HS-27A (cell line): ENCODE results near the gene INSIG2.
A peak's percentile ranks its signal among the peaks of the same experiment; 100 is the strongest.
"Not testable (repeated sequence)": the region's sequence is repeated elsewhere in the genome, so short reads cannot be mapped to it uniquely, and the experiment has no call there.

Source experiments
- DNase-seq: peaks from one replicate; pipeline ENCODE4 v3.0.0-alpha.2; 2012; ENCODE audit warnings: low read depth, missing footprints

INSIG2 gene

GRCh38 chr2:118061135-118061955 is 26.9 kb upstream of the INSIG2 start:
- DNase-seq, result peak; percentile 48

GRCh38 chr2:118062048-118062447 is 26.2 kb upstream of the INSIG2 start:
- DNase-seq, result no peak

GRCh38 chr2:118062669-118063068 is 25.6 kb upstream of the INSIG2 start:
- no peak for DNase-seq

GRCh38 chr2:118065015-118065706 is 23.1 kb upstream of the INSIG2 start:
- no peak for DNase-seq

- no peak for DNase-seq
These were observed 22.3 kb upstream of the INSIG2 start for GRCh38 chr2:118065921-118066511.

GRCh38 chr2:118077636-118078247 is 10.5 kb upstream of the INSIG2 start:
- no peak for DNase-seq

GRCh38 chr2:118078734-118079133 is 9.5 kb upstream of the INSIG2 start:
- no peak for DNase-seq

GRCh38 chr2:118084491-118085089 is 3.7 kb upstream of the INSIG2 start:
- no peak for DNase-seq

GRCh38 chr2:118085173-118086023 is 2.9 kb upstream of the INSIG2 start:
- DNase-seq, result no peak

GRCh38 chr2:118086024-118086633 is 2.1 kb upstream of the INSIG2 start:
- no peak for DNase-seq

- peak; percentile 51 for DNase-seq
These were observed 999 bp downstream of the INSIG2 start for GRCh38 chr2:118089139-118089800.

GRCh38 chr2:118090387-118091139 is 2.3 kb downstream of the INSIG2 start:
- no peak for DNase-seq

- DNase-seq, result no peak
These were observed 2.8 kb downstream of the INSIG2 start for GRCh38 chr2:118091140-118091478.

GRCh38 chr2:118091631-118092030 is 3.4 kb downstream of the INSIG2 start:
- no peak for DNase-seq

- not testable (repeated sequence) for DNase-seq
These were observed 5.8 kb downstream of the INSIG2 start for GRCh38 chr2:118094102-118094501.

GRCh38 chr2:118094503-118094902 is 6.2 kb downstream of the INSIG2 start:
- no peak for DNase-seq

- DNase-seq, result no peak
These were observed 7.3 kb downstream of the INSIG2 start for GRCh38 chr2:118095610-118096009.

GRCh38 chr2:118097657-118098056 is 9.4 kb downstream of the INSIG2 start:
- no peak for DNase-seq

GRCh38 chr2:118098307-118099030 is 10.2 kb downstream of the INSIG2 start:
- no peak for DNase-seq
